NOMO-1 (cell line): ENCODE data around the gene OPN1SW.

Experiments
- DNase-seq, 2 experiments: peaks; one replicate each; lab custom pipeline; 2025; ENCODE audit not compliant: unreplicated experiment in 2 of 2; lab: John Stamatoyannopoulos, UW

The OPN1SW gene

DNA sequence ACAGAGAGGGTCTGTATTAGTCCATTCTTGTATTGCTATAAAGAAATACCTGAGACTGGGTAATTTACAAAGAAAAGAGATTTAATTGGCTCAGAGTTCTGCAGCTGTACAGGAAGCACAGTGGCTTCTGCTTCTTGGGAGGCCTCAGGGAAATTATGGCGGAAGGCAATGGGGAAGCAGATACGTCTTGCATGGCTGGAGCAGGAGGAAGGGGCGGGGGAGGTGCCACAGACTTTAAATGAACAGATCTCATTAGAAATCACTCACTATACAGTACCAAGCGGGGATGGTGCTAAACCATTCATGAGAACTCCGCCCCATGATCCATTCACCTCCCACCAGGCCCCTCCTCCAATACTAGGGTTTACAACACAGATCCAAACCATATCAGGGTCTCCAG lies 40.2 kb downstream of the OPN1SW start:
- peak; percentile 3 to 6 for DNase-seq

DNA sequence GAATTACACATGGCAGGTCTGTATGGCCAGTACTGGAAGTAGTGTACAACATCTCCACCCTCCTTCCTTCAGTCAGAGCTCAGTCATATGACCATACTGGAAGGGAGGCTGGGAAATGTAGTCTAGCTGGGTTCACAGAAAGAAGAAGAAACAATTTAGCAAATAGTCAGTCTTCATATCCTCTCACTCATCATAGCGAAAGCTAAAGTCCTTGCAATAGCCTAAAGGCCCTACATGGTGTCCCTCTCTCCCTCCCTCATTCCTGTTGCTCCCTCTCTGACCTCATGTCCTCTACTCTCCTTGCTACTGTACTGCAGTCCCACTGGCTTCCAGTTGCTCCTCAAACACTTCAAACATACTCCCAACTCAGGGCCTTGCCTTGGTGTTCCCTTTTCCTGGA lies 40.7 kb downstream of the OPN1SW start:
- peak in 1 of 2 experiments; percentile 27 for DNase-seq

DNA sequence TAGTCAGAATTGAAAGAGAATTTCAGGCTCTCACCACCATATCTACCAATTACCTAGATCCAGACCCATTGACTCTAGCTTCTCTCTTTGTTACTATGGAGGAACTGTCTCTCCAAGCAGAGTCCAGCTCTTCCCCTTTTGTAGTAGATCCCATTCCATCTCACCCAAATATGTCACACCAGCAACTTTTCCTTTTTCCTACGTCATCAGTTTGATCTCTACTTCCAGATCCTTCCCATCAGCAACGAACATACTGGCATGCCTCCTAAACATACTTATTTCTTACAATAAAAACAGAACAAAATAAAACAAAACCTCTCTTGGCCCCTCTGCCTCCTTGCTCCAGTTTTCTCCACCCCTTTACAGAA lies 42.3 kb downstream of the OPN1SW start:
- DNase-seq, result no peak

DNA sequence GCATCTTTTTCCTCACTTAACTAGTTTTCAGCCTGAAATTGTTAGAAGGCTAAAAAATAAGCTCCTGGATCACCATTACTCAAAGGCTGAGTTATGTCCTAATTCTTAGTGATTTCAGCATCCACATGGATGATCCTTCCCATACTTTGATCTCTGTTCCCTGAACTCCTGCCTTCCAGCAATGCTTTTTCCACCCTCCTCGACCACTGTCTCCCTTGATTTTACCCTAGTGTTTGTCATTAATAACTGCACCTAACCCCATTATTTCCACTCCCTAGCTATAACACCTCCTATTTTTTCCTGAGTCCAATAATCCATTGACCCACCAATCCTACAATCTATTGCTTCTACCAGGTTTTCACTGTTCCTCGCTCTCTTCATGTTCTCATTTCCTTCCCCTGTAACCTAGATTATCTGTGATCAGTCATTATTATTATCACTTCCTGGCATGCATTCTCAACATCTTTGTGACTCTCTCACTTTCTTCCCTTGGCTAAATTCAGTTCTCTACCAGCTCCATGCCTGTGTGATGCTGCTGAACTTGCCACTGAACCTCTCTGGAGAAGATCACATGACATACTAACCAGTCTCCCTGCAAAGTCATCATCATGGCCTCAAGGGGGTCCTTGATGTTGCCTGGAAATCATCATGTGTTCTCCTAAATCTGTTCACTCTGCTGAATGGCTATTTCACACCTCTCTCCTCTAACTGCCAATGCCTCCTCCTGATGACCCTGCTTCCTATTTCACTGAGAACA lies 42.9 kb downstream of the OPN1SW start:
- no peak for DNase-seq

DNA sequence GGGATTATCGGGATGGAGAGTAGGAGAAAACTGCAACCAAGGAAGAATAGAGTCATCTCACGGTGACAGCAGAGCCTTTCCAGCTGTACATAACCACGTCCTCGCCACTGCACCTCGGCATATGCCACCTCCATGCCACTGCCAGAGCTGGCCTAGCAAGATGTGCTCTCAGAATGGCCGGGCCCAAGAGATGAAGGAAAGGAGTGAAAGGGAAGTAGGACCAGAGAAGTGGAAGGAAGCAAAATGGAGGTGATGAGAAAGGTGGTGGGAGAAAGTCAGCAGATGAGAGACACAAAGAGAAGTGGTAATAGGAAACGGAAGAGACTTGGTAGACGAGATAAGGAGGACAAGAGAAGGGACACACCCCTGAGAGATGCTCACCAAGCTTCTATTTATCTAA lies 44.4 kb downstream of the OPN1SW start:
- DNase-seq, result no peak

DNA sequence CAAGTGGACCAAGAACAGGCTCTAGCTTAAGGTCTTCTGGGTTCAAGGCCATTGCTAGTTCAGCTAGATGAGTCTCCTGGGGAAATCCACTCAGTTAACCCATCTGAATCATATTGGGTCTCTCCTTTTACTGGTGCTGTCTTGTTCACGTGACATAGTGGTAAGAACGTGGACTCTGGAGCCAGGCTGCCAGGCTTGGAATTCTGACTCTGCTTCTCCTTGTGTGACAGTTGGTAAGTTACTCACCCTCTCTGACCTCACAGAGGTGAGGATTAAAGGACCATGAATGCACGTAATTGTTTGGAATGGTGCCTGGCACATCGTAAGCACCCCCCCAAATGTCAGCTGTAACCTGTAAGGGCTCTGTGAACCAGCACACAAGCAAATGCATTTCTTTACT lies 46.1 kb downstream of the OPN1SW start:
- DNase-seq, result no peak

DNA sequence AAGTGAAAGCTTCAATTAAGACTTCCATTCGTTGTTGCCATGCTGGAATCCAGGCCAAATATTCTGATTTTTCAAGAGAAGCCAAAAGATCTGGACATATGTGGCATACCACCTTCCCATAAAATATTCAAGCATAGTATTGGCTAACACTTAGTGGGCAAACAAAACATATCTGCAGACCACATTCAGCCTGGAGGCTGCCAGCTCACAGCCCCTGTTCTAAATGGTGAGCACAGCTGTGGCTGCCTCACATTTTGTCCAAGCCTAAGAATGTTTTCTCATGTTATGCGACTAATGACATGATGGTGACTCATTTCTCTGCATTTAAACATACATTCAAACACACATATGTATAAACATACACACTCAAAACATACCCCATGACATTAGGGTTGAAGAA lies 47.0 kb downstream of the OPN1SW start:
- no peak for DNase-seq

DNA sequence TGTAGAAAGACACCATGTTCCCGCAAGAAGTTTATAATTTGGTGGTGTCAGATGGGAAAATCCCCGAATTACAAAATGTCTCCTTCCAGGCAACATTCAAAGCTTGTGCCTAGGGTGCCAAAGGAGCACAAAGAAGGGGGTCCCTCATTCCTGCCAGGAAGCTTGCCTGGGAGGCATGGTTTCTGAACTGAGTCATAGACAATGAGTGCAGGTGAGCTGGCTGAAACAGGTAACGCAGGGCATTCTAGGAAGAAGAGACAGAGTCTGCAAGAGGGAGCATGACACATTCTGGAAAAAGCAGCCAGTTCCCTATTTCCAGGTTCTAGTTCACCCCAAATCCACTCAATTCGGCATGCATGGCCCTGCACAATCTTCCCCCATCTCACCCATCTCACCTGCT lies 48.4 kb downstream of the OPN1SW start:
- DNase-seq, result no peak

DNA sequence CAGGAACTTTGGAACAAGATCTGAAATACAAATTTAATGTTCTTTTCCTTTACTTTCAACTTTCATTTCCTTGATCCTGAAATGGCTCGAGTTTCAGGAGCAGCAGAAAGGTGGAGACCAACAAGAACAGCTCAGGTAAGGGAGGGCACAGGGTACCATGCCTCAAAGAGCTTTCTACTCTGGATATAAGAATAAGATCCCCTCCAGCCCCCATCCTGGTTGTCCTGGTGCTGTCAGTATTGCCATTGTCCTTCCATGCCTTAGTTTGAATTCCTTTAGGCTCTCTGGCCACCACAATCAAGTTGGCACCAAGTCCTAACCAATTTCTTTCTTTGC lies 48.9 kb downstream of the OPN1SW start:
- DNase-seq, result no peak

DNA sequence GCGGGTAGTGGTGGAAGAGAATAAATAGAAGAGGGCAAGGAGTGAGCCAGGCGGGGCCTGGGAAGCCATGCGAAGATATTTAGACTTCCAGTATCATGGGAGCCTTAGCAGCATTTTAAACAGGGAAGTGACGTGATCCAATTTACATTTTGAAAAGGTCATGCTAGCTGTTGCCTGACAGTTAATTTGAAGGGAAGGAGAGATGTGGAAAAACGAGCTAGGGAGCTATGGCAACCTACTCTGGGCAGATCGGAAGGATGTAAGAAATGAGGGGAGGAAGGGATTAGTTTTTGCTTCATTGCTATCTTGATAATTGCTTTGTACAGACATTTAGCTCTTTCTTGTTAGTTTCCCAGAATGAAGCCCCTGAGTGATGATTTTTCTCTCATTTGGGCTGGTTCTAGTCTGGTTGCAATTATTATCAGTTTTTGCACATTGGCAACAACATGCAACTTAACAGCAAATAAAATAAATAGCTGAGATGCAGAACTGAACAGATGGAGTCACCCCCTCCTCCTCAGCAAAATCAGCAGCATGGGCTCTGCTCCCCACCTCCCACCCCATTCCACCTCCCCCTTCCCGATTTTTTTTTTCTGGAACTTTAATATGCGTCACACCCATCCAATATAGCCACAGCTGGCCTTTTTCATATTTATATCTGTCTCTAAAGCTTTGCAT lies 49.4 kb downstream of the OPN1SW start:
- no peak for DNase-seq

DNA sequence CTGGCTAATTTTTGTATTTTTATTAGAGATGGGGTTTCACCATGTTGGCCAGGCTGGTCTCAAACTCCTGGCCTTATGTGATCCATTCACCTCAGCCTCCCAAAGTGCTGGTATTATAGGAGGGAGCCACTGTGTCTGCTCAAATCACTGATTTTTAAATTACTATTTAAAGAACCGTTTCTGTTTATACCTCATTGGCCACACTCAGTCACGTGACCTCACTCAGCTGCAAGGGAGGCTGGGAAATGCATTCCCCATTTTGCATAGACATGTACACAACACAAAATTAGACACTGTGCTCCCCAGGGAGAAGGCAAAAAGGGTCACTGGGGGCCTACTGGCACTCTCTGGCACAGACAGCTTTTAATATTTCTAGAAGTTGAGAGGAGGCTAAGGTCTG lies 50.1 kb downstream of the OPN1SW start:
- DNase-seq, result no peak

DNA sequence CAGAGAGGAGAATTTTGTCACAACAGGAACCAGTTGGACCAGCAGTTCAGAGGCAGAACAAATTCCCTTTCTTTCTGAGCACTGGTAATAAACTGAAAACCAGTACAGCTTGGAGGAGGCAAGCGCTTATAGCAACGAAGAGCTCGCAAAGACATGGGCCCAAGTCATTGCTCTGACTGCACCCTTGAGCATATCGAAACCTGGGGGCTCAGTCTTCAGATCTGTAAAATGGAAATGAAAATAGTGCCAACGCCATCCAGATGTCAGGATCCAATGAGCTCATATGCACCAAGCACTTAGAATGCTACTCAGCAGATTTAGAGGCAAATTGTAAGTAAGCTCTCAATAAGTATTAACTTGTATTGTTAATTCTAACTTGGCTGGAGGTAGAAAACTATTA lies 50.9 kb downstream of the OPN1SW start:
- no peak for DNase-seq
